ENCODE results near the gene SPACA6. TPM values are rescaled to one million over a fixed set of nuclear protein-coding genes. Genes with fewer than 3 reads are reported as not detected.

The SPACA6 gene, protein sequence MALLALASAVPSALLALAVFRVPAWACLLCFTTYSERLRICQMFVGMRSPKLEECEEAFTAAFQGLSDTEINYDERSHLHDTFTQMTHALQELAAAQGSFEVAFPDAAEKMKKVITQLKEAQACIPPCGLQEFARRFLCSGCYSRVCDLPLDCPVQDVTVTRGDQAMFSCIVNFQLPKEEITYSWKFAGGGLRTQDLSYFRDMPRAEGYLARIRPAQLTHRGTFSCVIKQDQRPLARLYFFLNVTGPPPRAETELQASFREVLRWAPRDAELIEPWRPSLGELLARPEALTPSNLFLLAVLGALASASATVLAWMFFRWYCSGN
- total RNA-seq: 4.0 and 21.4 TPM in 2 replicates

GRCh38 chr19:51693260-51693659 lies at the start of gene SPACA6:
TSS of gene SPACA6 (plus strand) at chr19:51693330. CDS start at chr19:51693527, 197 bp downstream.

GRCh38 chr19:51646730-51647129 lies 46.4 kb upstream of the SPACA6 start, which contains the start of gene SIGLEC14:
TSS of gene SIGLEC14 (minus strand) at chr19:51646825. CDS start at chr19:51646759, 66 bp downstream.

GRCh38 chr19:51751655-51752054 lies 58.5 kb downstream of the SPACA6 start, which contains the start of gene FPR1:
TSS of gene FPR1 (minus strand) at chr19:51751878. CDS start at chr19:51746994, 4,884 bp downstream.

Other genes starting within 250 kb of the SPACA6 start
- gene SIGLEC8, start 234.9 kb upstream of the SPACA6 start, total RNA-seq: not detected in 2 replicates
- not detected in 2 replicates for gene CEACAM18, start 214.8 kb upstream of the SPACA6 start, total RNA-seq
- not detected in 2 replicates for gene SIGLEC12, start 191.5 kb upstream of the SPACA6 start, total RNA-seq
- gene SIGLEC6, start 161.7 kb upstream of the SPACA6 start, total RNA-seq: not detected in 2 replicates
- 1.2 and 5.0 TPM in 2 replicates for gene ZNF175, start 122.0 kb upstream of the SPACA6 start, total RNA-seq
- not detected in 2 replicates for gene SIGLEC5, start 62.9 kb upstream of the SPACA6 start, total RNA-seq
- gene SIGLEC14, start 46.5 kb upstream of the SPACA6 start, total RNA-seq: not detected in 2 replicates
- not detected in 2 replicates for gene HAS1, start 30.7 kb downstream of the SPACA6 start, total RNA-seq
- gene FPR1, start 58.5 kb downstream of the SPACA6 start, total RNA-seq: not detected in 2 replicates
- gene FPR2, start 67.8 kb downstream of the SPACA6 start, total RNA-seq: not detected in 2 replicates
- gene FPR3, start 101.8 kb downstream of the SPACA6 start, total RNA-seq: not detected in 2 replicates
- gene ZNF577, start 194.6 kb downstream of the SPACA6 start, total RNA-seq: 1.4 and 3.2 TPM in 2 replicates
- 1.2 and 3.4 TPM in 2 replicates for gene ZNF649, start 211.7 kb downstream of the SPACA6 start, total RNA-seq
- 3.7 and 8.1 TPM in 2 replicates for gene ZNF613, start 234.1 kb downstream of the SPACA6 start, total RNA-seq

Data from myometrial cell (primary cell).